HG02571 (cell line): ENCODE data around the gene HES6.
"Not testable (repeated sequence)": the region's sequence is repeated elsewhere in the genome, so short reads cannot be mapped to it uniquely, and the experiment has no call there.

Source experiments
- ATAC-seq: cut with Tn5 transposase; IDR thresholded peaks from one replicate; pipeline ENCODE4 v1.9.1; 2021; ENCODE audit warnings: mild to moderate bottlenecking, moderate library complexity; ENCODE audit not compliant: unreplicated experiment

The HES6 gene

GRCh38 chr2:238273433-238273832 lies 33.6 kb upstream of the HES6 start:
- not testable (repeated sequence) for ATAC-seq

- no peak for ATAC-seq
Measured at GRCh38 chr2:238272156-238272555, 32.3 kb upstream of the HES6 start.

GRCh38 chr2:238271686-238272085 lies 31.8 kb upstream of the HES6 start:
- not testable (repeated sequence) for ATAC-seq

- no peak for ATAC-seq
Measured at GRCh38 chr2:238271061-238271554, 31.3 kb upstream of the HES6 start.

DNA sequence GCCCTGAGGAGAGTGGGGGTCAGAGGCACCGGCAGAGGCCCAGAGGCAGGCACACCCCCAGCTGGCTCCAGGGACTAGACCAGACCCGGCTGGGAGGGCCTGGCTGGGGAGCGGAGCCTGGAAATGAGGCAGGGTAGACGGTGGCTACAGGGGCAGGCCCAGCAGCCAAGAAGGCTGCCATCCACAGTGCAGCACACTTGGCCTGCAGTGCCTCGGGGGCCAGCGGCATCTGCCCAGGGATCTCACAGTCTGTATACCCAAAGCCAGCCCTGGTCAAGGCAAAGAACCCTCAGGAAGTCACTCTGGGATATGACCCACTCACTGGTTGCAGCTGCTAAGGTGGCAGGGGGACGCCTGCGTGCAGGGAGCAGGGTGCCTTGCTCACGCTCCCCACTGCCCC lies 30.8 kb upstream of the HES6 start:
- no peak for ATAC-seq

- ATAC-seq = no peak
Measured at GRCh38 chr2:238269741-238270140, 29.9 kb upstream of the HES6 start.

DNA sequence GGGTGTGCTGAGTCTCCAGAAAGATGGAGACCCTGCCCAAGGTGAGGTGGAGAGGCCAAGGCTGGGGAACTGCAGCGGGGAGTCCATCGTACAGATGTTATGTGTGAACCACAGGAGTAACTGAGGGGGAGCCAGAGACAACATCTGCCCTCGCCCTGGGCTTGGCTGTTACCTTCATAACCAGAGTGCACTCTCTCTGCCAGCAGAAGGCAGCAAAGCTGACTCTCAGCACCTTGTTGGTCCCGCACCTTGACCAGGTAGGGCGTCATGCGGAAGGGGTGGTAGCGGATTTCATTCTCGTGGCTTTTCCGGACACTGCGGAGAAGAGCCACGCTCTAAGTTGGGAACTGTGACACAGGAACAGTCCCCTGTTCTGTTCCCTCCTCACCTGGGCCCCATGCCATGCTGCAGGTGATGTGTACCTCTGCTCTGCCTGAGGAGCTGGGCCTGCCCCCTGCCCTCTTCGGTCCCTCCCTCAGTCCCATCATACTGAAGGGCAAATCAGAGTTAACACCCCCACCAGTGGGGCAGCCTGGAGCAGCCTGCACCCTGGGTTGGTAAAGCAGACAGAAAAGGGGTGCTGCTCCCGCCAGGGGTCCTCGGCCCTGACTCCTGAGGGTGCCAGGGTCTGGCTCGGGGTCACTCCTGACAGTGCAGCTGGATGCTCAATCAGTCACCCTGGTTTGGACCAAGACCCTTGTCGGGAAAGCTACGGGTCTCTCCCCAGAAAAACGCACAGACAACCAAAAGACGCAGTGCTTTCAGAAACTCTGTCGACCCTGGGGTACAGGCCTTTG lies 28.2 kb upstream of the HES6 start:
- no peak for ATAC-seq

DNA sequence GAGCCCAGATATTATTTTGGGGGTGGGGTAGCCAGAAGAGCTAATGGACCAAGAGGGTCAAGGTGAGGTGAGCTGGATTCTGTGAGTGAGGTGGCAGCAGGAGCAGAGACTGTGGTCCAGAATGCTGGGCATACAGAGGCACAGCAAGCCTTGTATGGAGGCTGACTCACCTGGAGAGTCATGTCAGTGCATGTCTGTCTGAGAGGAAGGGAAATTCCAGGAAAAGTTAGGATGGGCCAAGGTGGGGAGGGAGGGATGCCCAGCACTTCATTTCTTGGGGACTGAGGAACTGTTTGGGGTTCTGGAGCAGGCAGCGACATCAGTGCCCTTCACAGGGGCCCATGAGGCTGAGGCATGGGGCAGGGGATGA lies 27.5 kb upstream of the HES6 start:
- ATAC-seq = no peak

- ATAC-seq = no peak
Measured at GRCh38 chr2:238265605-238266004, 25.8 kb upstream of the HES6 start.

DNA sequence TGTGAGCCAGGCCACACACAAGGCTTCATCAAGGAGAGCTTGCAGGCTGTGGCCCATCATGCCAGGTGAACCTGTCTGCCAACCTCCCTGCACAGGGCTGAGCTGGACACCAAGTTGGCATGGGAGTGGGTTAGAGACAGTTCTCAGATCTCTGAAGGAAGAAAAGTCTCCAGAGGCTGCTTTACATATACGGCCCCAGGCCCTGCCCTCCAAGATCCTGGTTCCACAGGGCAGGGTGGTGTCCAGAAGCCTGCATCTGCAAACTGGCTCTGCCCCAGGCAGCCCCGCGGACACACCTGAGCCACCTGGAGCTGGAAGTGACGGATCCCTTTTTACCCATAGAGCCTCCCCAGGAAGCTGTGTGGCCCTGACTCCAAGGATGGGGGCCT lies 24.2 kb upstream of the HES6 start:
- no peak for ATAC-seq

DNA sequence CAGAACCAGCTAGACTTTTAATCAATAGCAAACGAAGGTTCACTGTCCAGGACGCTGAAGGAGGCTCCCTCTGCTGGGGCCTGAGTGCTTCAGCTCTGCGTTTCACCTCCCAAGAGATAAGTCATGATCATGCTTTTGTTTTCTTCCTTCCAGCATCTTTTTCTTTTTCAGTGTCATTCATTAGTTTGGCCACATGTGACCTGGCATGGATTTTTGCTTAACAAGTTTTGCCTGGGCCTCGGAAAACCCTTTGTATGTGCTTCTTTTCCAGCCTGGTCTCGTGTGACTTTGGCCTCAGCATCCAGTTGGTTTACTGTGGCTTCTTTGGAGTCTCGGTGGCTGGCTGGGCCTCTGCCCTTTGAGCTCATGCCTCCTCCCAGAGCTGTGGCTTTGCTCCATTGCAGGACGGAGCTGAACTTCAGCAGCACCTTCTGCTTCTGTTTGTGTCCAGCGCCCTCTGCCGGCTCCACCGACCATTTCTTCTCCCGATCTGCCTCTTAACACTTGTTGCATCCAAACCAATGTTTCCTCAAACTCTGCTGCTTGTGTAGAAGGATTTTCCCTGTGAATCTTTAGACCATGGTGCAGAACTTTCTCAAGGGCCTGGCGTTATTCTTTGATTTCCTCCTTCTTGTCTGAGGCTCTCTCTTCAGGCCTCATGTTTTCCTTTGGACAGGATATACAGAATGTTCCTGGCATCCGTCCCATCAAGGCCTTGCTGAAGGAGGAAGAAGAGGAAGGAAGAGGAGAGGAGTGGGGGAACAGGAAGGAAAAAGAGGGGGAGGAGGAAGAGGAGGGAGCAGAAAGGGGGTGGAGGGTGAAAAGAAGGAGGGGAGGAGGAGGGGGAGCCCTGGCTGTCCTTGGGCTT lies 23.6 kb upstream of the HES6 start:
- no peak for ATAC-seq

GRCh38 chr2:238262496-238263122 lies 22.8 kb upstream of the HES6 start:
- no peak for ATAC-seq

DNA sequence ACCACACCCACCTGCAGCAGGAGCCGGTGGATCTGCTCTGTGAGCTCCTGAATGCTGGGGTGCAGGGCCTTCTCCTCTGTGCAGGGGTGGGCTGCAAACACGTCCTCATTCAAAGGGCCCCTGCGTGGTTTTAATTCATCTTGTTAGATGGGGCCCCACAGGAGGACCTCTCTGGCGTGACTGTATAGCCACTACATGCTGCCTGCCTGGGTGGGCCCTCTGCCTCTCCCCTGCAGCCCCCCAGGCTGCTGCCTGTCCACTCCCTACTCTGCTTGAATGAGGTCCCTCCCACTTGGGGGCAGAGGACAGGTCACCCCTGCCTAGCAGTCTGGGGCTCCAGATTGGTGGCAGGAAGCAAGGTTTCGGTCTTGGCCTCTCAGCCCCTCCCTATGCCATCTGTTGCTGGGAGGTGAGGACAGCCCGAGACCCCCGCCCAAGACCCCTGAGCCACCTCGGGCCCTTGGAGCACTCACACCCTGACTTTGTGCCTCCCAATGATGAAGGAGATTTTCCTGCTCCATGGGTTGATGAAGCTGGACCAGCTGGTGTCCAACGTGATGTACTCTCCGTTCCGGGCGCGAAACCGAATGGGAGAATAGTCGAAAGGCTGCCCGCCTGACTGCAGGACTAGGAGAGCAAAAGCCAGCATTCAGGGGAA lies 22.0 kb upstream of the HES6 start:
- no peak for ATAC-seq

GRCh38 chr2:238260883-238261282 lies 21.0 kb upstream of the HES6 start:
- no peak for ATAC-seq

GRCh38 chr2:238259061-238260020 lies 19.5 kb upstream of the HES6 start:
- ATAC-seq = no peak

GRCh38 chr2:238257786-238258700 lies 18.2 kb upstream of the HES6 start:
- no peak for ATAC-seq

DNA sequence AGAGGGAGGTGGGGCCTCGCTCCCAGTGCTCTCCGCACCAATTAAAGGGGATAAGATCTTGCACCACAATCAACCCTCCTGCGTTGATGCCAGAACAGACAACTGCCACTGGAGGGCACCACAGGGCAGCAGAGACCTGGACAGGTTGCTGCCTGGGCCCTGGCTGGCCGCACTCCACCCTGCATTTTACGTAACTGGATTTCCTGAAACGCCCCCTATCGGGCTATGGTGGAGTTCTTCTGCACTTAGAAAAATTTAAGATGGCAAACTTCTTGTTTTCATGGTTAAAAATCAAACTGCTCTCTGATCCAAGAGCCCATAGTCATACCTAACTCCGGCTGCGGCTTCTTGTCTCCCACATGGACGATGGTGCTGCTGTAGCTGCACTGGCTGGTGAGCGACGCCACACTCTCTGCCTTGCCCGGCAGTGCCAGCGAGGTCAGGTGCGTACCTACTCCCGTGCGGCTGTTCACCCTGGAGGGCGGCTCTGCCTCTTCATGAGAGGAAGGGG lies 16.8 kb upstream of the HES6 start:
- no peak for ATAC-seq

GRCh38 chr2:238256111-238256510 lies 16.3 kb upstream of the HES6 start:
- no peak for ATAC-seq

GRCh38 chr2:238255636-238256035 lies 15.8 kb upstream of the HES6 start:
- ATAC-seq = no peak
